D721Med (cell line): ENCODE measurements around the gene FLOT1.
A peak's percentile ranks its signal among the peaks of the same experiment; 100 is the strongest.
"Not testable (repeated sequence)": the region's sequence is repeated elsewhere in the genome, so short reads cannot be mapped to it uniquely, and the experiment has no call there.

Experiments used
- DNase-seq: peaks from one replicate; pipeline ENCODE4 v3.0.0; 2011; ENCODE audit warnings: low spot score; ENCODE audit not compliant: insufficient read length
- FAIRE-seq: peaks from 2 replicates; lab custom pipeline; 2011; peaks lifted over from hg19 to GRCh38; lab: Jason Lieb, UNC
- CTCF ChIP-seq: IDR thresholded peaks from 2 replicates; pipeline ENCODE4 v1.5.1; 2012; ENCODE audit warnings: mild to moderate bottlenecking, control low read depth; ENCODE audit not compliant: insufficient read depth; ENCODE audit errors: missing control alignments

The FLOT1 gene

GRCh38 chr6:30724906-30725667 lies 17.4 kb downstream of the FLOT1 start:
- no peak for TF ChIP-seq CTCF
- no peak for DNase-seq
- FAIRE-seq: no peak

GRCh38 chr6:30723843-30724741 lies 18.4 kb downstream of the FLOT1 start:
- not testable (repeated sequence) for DNase-seq, FAIRE-seq

GRCh38 chr6:30723159-30723842 lies 19.2 kb downstream of the FLOT1 start:
- FAIRE-seq, DNase-seq: not testable (repeated sequence)

GRCh38 chr6:30722280-30723112 lies 20.0 kb downstream of the FLOT1 start:
- FAIRE-seq (no peak), DNase-seq (peak; percentile 54)
- peak; percentile 92 for TF ChIP-seq CTCF

- DNase-seq, FAIRE-seq: not testable (repeated sequence)
Measured at GRCh38 chr6:30722025-30722279, 20.5 kb downstream of the FLOT1 start.

- peak; percentile 24 for TF ChIP-seq CTCF
- FAIRE-seq (no peak), DNase-seq (peak; percentile 66)
Measured at GRCh38 chr6:30721198-30722024, 21.1 kb downstream of the FLOT1 start.

- FAIRE-seq (no peak), DNase-seq (no peak)
- no peak for TF ChIP-seq CTCF
Measured at GRCh38 chr6:30720738-30721197, 21.7 kb downstream of the FLOT1 start.
